GM12865 (cell line): ENCODE results near the gene DMBX1.

Source experiments
- DNase-seq: peaks from one replicate; pipeline ENCODE4 v3.0.0; 2010; ENCODE audit warnings: low read depth
- H3K4me3 ChIP-seq: 2 replicates; pipeline ENCODE4 v1.5.1; 2011; ENCODE audit warnings: mild to moderate bottlenecking, low read depth, low read length, control low read depth
- TF ChIP-seq, protein P1 (sequence below): IDR thresholded peaks from 2 replicates; pipeline ENCODE4 v1.5.1; 2011; ENCODE audit warnings: low read length, control low read depth, low read depth, inconsistent platforms; ENCODE audit not compliant: insufficient read depth; ENCODE audit errors: missing control alignments

DMBX1 gene

DNA sequence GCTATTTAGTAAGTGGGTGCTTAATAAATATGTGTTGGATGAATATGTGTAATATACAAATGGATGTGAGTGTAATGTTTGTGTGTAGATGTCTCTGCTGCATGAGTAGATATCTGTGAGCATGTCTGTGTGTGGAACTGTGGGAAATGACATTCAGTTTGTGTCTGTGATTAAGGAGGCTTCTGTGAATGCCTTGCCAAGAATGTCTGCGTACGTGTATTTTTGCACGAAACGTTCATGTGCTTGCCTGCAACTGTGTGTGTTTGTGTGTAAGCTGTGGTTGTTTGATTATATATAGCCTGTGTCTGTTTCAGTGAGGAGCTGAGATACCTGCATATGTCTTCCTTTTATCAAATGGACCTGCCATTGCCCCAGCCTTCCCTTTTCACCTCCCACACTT is 13.8 kb downstream of the DMBX1 start:
- DNase-seq: no peak
- TF ChIP-seq, protein P1, sequence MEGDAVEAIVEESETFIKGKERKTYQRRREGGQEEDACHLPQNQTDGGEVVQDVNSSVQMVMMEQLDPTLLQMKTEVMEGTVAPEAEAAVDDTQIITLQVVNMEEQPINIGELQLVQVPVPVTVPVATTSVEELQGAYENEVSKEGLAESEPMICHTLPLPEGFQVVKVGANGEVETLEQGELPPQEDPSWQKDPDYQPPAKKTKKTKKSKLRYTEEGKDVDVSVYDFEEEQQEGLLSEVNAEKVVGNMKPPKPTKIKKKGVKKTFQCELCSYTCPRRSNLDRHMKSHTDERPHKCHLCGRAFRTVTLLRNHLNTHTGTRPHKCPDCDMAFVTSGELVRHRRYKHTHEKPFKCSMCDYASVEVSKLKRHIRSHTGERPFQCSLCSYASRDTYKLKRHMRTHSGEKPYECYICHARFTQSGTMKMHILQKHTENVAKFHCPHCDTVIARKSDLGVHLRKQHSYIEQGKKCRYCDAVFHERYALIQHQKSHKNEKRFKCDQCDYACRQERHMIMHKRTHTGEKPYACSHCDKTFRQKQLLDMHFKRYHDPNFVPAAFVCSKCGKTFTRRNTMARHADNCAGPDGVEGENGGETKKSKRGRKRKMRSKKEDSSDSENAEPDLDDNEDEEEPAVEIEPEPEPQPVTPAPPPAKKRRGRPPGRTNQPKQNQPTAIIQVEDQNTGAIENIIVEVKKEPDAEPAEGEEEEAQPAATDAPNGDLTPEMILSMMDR: no peak
- H3K4me3 ChIP-seq: no peak overlapping the region

DNA sequence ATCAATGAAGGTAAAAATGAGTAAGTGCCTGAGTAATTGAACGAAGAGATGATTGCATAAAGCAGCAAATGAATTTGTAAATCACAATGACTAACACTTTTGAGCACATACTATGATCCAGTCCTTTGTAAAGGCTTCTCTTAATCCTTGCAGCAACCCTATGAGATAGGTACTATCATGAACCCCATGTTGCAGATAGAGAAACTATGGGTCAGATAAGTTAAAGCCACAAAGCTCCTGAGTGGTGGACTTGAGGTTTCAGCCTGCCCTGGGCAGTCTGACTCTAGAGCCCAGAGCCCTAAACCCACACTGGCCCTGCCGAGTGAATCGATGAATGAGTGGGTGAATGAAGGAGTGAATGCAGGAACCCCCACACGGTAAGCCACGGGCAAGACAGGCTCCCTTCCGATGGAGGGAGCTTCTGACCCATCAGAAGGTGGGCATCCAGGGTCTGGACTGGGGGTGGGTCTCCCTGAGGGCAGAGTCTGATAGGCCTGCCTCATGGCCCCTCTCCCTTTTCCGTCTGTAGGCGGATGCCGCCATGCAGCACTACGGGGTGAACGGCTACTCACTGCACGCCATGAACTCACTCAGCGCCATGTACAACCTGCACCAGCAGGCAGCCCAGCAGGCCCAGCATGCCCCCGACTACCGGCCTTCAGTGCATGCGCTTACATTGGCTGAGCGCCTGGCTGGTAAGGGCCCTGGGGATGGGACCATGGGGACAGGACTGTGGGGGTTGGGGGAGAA is 17.0 kb downstream of the DMBX1 start:
- no peak overlapping the region for H3K4me3 ChIP-seq
- DNase-seq: no peak
- TF ChIP-seq, protein P1: no peak

DNA sequence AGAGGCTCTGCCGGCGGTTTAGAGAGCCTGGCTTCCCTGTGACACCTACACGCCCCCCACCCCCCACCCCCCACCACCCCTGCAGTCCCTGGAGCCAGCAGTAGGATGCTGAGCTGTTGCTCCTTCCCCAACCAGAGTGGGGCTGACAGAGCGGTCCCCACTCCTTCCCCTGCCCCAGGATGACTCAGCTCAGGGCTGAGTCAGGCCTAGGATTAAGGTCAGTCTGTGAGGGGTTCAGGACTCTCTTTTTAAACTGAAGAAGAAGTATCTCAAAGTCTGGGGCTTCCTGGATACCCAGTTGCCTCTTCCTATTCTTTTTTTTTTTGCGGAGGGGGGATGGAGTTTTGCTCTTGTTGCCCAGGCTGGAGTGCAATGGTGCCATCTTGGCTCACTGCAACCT is 19.1 kb downstream of the DMBX1 start:
- TF ChIP-seq, protein P1: no peak

DNA sequence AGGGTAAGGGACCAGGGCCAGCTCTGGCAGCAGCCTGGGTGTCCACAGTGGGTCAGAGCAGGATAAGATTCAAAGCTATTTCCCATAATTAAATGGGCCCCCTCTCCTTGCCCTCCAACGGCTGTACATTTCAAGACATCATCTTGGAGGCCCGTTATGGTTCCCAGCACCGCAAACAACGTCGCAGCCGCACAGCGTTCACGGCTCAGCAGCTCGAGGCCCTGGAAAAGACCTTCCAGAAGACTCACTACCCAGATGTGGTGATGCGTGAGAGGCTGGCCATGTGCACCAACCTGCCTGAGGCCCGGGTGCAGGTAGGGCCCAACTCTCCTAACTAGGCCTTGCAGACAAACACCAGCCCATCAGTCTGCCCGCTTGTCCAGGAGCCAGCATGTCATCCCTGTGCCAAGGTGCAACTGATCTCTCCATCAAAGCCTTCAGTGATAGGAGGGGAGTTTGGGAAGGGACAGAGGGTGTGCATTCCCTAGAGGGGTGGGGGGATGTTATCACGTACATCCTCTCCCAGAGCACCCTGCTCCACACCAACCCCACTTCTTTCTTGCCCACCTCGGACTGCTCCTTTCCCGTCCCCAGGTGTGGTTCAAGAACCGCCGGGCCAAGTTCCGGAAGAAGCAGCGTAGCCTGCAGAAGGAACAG is 20.8 kb downstream of the DMBX1 start:
- no peak for DNase-seq
- TF ChIP-seq, protein P1: no peak
- H3K4me3 ChIP-seq: no peak overlapping the region

More for the DNA sequence above, 19.1 kb downstream of the DMBX1 start:
- no peak for DNase-seq
- H3K4me3 ChIP-seq: no peak overlapping the region

DNA sequence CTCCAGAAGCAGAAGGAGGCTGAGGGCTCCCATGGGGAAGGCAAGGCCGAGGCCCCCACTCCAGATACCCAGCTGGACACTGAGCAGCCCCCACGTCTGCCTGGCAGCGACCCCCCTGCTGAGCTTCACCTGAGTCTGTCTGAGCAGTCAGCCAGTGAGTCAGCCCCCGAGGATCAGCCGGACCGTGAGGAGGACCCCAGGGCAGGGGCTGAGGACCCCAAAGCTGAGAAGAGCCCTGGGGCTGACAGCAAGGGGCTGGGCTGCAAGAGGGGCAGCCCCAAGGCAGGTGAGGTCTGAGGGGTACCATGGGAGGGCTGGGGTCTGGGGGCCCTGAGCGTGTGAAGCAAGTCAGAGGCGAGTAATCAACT is 21.3 kb downstream of the DMBX1 start:
- TF ChIP-seq, protein P1: no peak
- DNase-seq: no peak
- no peak overlapping the region for H3K4me3 ChIP-seq

DNA sequence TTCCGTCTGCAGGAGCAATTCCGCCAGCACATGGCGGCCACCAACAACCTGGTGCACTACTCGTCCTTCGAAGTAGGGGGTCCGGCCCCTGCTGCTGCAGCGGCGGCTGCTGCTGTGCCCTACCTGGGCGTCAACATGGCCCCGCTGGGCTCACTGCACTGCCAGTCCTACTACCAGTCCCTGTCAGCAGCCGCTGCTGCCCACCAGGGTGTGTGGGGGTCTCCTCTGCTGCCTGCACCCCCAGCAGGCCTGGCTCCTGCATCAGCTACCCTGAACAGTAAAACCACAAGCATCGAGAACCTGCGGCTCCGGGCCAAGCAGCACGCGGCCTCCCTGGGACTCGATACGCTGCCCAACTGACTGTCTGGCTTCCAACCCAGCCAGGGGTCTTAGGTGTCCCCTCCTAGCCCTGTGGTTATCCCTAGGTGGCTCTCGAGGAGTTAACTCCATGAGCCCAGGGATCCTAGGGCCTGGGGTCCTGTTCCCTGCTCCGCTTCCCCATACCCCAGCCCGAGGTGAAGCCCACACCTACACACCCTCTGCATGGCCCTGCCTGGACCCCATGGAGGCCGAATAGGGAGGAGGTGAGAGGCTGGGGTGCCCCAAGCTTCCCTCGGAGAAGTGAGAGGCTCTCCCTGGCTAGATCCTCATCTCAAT is 22.6 kb downstream of the DMBX1 start:
- no peak for DNase-seq
- no peak overlapping the region for H3K4me3 ChIP-seq

More for the DNA sequence above, 22.6 kb downstream of the DMBX1 start:
- TF ChIP-seq, protein P1: no peak
